Measurements from ENCODE around the gene DHX29.

The DHX29 gene

GRCh38 chr5:55232271-55232984, 75.1 kb downstream of the DHX29 start:
- no peak for DNase-seq (ENCODE audit: low spot score)

- DNase-seq (ENCODE audit: low spot score): no peak
Measured at GRCh38 chr5:55231919-55232270, 75.6 kb downstream of the DHX29 start.

- DNase-seq (ENCODE audit: low spot score): no peak
Measured at GRCh38 chr5:55231029-55231918, 76.2 kb downstream of the DHX29 start.

GRCh38 chr5:55230086-55230629, 77.3 kb downstream of the DHX29 start:
- no peak for DNase-seq (ENCODE audit: low spot score)

- DNase-seq (ENCODE audit: low spot score): no peak
Measured at GRCh38 chr5:55227664-55228430, 79.6 kb downstream of the DHX29 start.

GRCh38 chr5:55226934-55227663, 80.4 kb downstream of the DHX29 start, which contains the start of gene MCIDAS:
TSS of gene MCIDAS (minus strand) at chr5:55227315. CDS start at chr5:55227138, 177 bp downstream.
- DNase-seq (ENCODE audit: low spot score): peak; percentile 80

GRCh38 chr5:55226027-55226933, 81.2 kb downstream of the DHX29 start:
- DNase-seq (ENCODE audit: low spot score): peak; percentile 87

GRCh38 chr5:55225346-55225745, 82.1 kb downstream of the DHX29 start:
- DNase-seq (ENCODE audit: low spot score): no peak

- DNase-seq (ENCODE audit: low spot score): no peak
Measured at GRCh38 chr5:55223812-55224240, 83.7 kb downstream of the DHX29 start.

GRCh38 chr5:55222985-55223811, 84.3 kb downstream of the DHX29 start:
- no peak for DNase-seq (ENCODE audit: low spot score)

- no peak for DNase-seq (ENCODE audit: low spot score)
Measured at GRCh38 chr5:55222092-55222984, 85.2 kb downstream of the DHX29 start.

GRCh38 chr5:55220433-55221185, 86.9 kb downstream of the DHX29 start:
- peak; percentile 76 for DNase-seq (ENCODE audit: low spot score)

GRCh38 chr5:55219770-55220169, 87.7 kb downstream of the DHX29 start:
- no peak for DNase-seq (ENCODE audit: low spot score)

GRCh38 chr5:55218967-55219366, 88.5 kb downstream of the DHX29 start:
- no peak for DNase-seq (ENCODE audit: low spot score)

GRCh38 chr5:55211184-55211874, 96.2 kb downstream of the DHX29 start:
- DNase-seq (ENCODE audit: low spot score): no peak

Measured in HuH-7 (cell line).